Right lobe of liver (tissue), 4 donors: ENCODE data around the gene KATNIP.

ENCODE experiments used
- CTCF ChIP-seq, 4 donors: fragments of 200-600 bp in 3 of 4; fragments of 450-650 bp in 1 of 4; IDR thresholded peaks; one replicate each; pipeline versions ENCODE4 v1.5.1 to v1.8.0; 2016 to 2022; ENCODE audit warnings: antibody characterized with exemption in 4 of 4, mild to moderate bottlenecking in 2 of 4
- POLR2A ChIP-seq: fragments of 450-650 bp; IDR thresholded peaks from one replicate; pipeline ENCODE4 v1.6.1; 2017; ENCODE audit warnings: antibody characterized with exemption, mild to moderate bottlenecking
- donor health status: DM: no; HTN: no; CAD: no.
- donor health status: DM: no; HTN: no; CAD: no.
- donor health status: DM: no; HTN: yes; CAD: no.

- no peak for TF ChIP-seq CTCF (IDR thresholded peaks at IDR 0.05)
- no peak for TF ChIP-seq POLR2A
These were observed 15.7 kb upstream of the KATNIP start for GRCh38 chr16:27534256-27534655.
